ENCODE measurements around the gene FSTL4. TPM values are rescaled to one million over a fixed set of nuclear protein-coding genes. Genes with fewer than 3 reads are reported as not detected.

The FSTL4 gene
- total RNA-seq, 4 donors from 2014 or later = 0.27 TPM; not detected in 3

GRCh38 chr5:133638436-133638835 lies 26.1 kb upstream of the FSTL4 start:
- no peaks in the 10 kb centered on the region for H3K36me3 ChIP-seq
- 55 to 63% methylated on average over 3 to 4 of the region's 4 CpGs for WGBS, 2 donors (ENCODE audit: low coverage in 1 of 2)
- H3K9me3 ChIP-seq = no peaks in the 10 kb centered on the region
- intact Hi-C loops (cut with DNase I; ENCODE audit: low total_unique reads) = no loop called here
- no peaks in the 10 kb centered on the region for H3K27me3 ChIP-seq
- no peaks in the 10 kb centered on the region for H3K4me1 ChIP-seq
- no peak overlapping the region for H3K4me3 ChIP-seq
- DNase-seq = no peak
- no peak overlapping the region for H3K27ac ChIP-seq
- in situ Hi-C loops (cut with MboI; ENCODE audit: low pct_ligation_motif_present in 1 of 4, low pct_unique_long_range_greater_than_20kb in 1 of 4, low sequenced_read_pairs in 3 of 4) = no loop called here
- no peak for TF ChIP-seq POLR2AphosphoS5 (IDR thresholded peaks at IDR 0.05)
- no peak for TF ChIP-seq CTCF (IDR thresholded peaks at IDR 0.05)
- no peak for TF ChIP-seq POLR2A (IDR thresholded peaks at IDR 0.05)
- no peak for TF ChIP-seq EP300 (IDR thresholded peaks at IDR 0.05; ENCODE audit: low read depth)

- Histone ChIP-seq H3K9me3 (no peaks in the 10 kb centered on the region), H3K4me1 (no peaks in the 10 kb centered on the region), H3K4me3 (no peak overlapping the region), H3K27me3 (no peaks in the 10 kb centered on the region), H3K27ac (no peak overlapping the region), H3K36me3 (no peaks in the 10 kb centered on the region)
- WGBS, 2 donors (ENCODE audit: low coverage in 1 of 2) = 37 to 53% methylated on average over 2 of the region's 2 CpGs
- TF ChIP-seq CTCF (IDR thresholded peaks at IDR 0.05) (no peak), POLR2A (IDR thresholded peaks at IDR 0.05) (no peak), EP300 (IDR thresholded peaks at IDR 0.05; ENCODE audit: low read depth) (no peak), POLR2AphosphoS5 (IDR thresholded peaks at IDR 0.05) (no peak)
- in situ Hi-C loops (cut with MboI; ENCODE audit: low pct_ligation_motif_present in 1 of 4, low pct_unique_long_range_greater_than_20kb in 1 of 4, low sequenced_read_pairs in 3 of 4) = no loop called here
- no peak for DNase-seq
- intact Hi-C loops (cut with DNase I; ENCODE audit: low total_unique reads) = no loop called here
Measured at GRCh38 chr5:133637206-133637605, 24.9 kb upstream of the FSTL4 start.

- WGBS, 2 donors (ENCODE audit: low coverage in 1 of 2) = 52% methylated on average over 1 of the region's 1 CpG; no CpG with 5 or more reads in 1 of the 2 donors
- no peak overlapping the region for H3K4me3 ChIP-seq
- TF ChIP-seq EP300 (IDR thresholded peaks at IDR 0.05; ENCODE audit: low read depth) = no peak
- TF ChIP-seq CTCF (IDR thresholded peaks at IDR 0.05) = no peak
- TF ChIP-seq POLR2AphosphoS5 (IDR thresholded peaks at IDR 0.05) = no peak
- no peak for TF ChIP-seq POLR2A (IDR thresholded peaks at IDR 0.05)
- in situ Hi-C loops (cut with MboI; ENCODE audit: low pct_ligation_motif_present in 1 of 4, low pct_unique_long_range_greater_than_20kb in 1 of 4, low sequenced_read_pairs in 3 of 4) (no loop called here), intact Hi-C loops (cut with DNase I; ENCODE audit: low total_unique reads) (no loop called here)
- no peaks in the 10 kb centered on the region for H3K4me1 ChIP-seq
- no peaks in the 10 kb centered on the region for H3K27me3 ChIP-seq
- no peaks in the 10 kb centered on the region for H3K9me3 ChIP-seq
- no peaks in the 10 kb centered on the region for H3K36me3 ChIP-seq
- no peak overlapping the region for H3K27ac ChIP-seq
- DNase-seq = no peak
Measured at GRCh38 chr5:133635051-133635450, 22.7 kb upstream of the FSTL4 start.

GRCh38 chr5:133627180-133627579 lies 14.8 kb upstream of the FSTL4 start:
- H3K36me3 ChIP-seq = no peaks in the 10 kb centered on the region
- intact Hi-C loops (cut with DNase I; ENCODE audit: low total_unique reads) = no loop called here
- WGBS, 2 donors (ENCODE audit: low coverage in 1 of 2) = 43% methylated on average over 1 of the region's 1 CpG; no CpG with 5 or more reads in 1 of the 2 donors

More at GRCh38 chr5:133627180-133627579, 14.8 kb upstream of the FSTL4 start:
- TF ChIP-seq EP300 (IDR thresholded peaks at IDR 0.05; ENCODE audit: low read depth) = no peak
- TF ChIP-seq POLR2AphosphoS5 (IDR thresholded peaks at IDR 0.05) = no peak
- no peak for TF ChIP-seq CTCF (IDR thresholded peaks at IDR 0.05)
- TF ChIP-seq POLR2A (IDR thresholded peaks at IDR 0.05) = no peak
- no peaks in the 10 kb centered on the region for H3K9me3 ChIP-seq
- in situ Hi-C loops (cut with MboI; ENCODE audit: low pct_ligation_motif_present in 1 of 4, low pct_unique_long_range_greater_than_20kb in 1 of 4, low sequenced_read_pairs in 3 of 4) = no loop called here
- no peak for DNase-seq
- H3K4me1 ChIP-seq = no peaks in the 10 kb centered on the region
- no peak overlapping the region for H3K4me3 ChIP-seq
- H3K27me3 ChIP-seq = peaks cover 10% of the 10 kb centered on the region
- H3K27ac ChIP-seq = no peak overlapping the region

All from transverse colon (tissue), 4 donors.